Pancreas (tissue), 10 donors: Measurements from ENCODE around the gene ACP4. TPM values are rescaled to one million over a fixed set of nuclear protein-coding genes. Genes with fewer than 3 reads are reported as not detected.
A peak's percentile ranks its signal among the peaks of the same experiment; 100 is the strongest.

ENCODE experiments used
- ATAC-seq, 4 donors: fragments of 200-7000 bp; cut with Tn5 transposase; one replicate each; pipeline versions ENCODE4 v1.8.0 to v1.9.1; 2020; ENCODE audit warnings: mild to moderate bottlenecking in 4 of 4, moderate library complexity in 4 of 4
- DNase-seq, 6 donors: peaks; one replicate each; pipeline ENCODE4 v3.0.0-alpha.2; 2020
- FAIRE-seq: peaks from 2 replicates; lab custom pipeline; 2012; peaks lifted over from hg19 to GRCh38; lab: Jason Lieb, UNC
- H3K27ac ChIP-seq, 4 donors: fragments of 200-600 bp; sonication (generic); 1 replicate in 3 of 4; 2 replicates in 1 of 4; pipeline versions ENCODE4 v1.5.0 to v1.8.0; 2020
- H3K27me3 ChIP-seq, 4 donors: fragments of 200-600 bp; one replicate each; pipeline ENCODE4 v1.8.0; 2021
- H3K36me3 ChIP-seq, 3 donors: fragments of 200-600 bp; sonication (generic) in 1 of 3; one replicate each; pipeline versions ENCODE4 v1.5.0 to v1.8.0; 2020 to 2021
- H3K4me1 ChIP-seq, 3 donors: fragments of 200-600 bp; one replicate each; pipeline ENCODE4 v1.8.0; 2021
- H3K4me3 ChIP-seq, 4 donors: fragments of 200-600 bp; sonication (generic) in 2 of 4; one replicate each; pipeline versions ENCODE4 v1.5.0 to v1.8.0; 2020 to 2021
- H3K9me3 ChIP-seq, 4 donors: fragments of 200-600 bp; one replicate each; pipeline ENCODE4 v1.8.0; 2021
- CTCF ChIP-seq, 4 donors: fragments of 200-600 bp; sonication (generic) in 3 of 4; IDR thresholded peaks; one replicate each; pipeline versions ENCODE4 v1.5.0 to v1.8.0; 2021; ENCODE audit warnings: antibody characterized with exemption in 4 of 4
- WGBS, 2 donors: extraction: QIAGEN DNeasy Blood & Tissue Kit; methylation state at CpG; one replicate each; pipeline ENCODE4 v1.1.7; 2013; 5-methylcytosine and 5-hydroxymethylcytosine counted together
- intact Hi-C, 3 donors: fragments of 100-400 bp; cut with DNase I; formaldehyde crosslinking; loops; one replicate each; pipeline versions ENCODE4 v1.11.1 to v1.14.2; 2022
- polyA plus RNA-seq, 2 donors: library from polyadenylated mRNA; stranded (reverse); fragments of 200-250 nt; gene quantifications; one replicate each; pipeline ENCODE4 v1.2.3, GENCODE V29; 2013
- total RNA-seq, 6 donors: library from RNA; stranded (reverse); fragmentation: NEBNext Ultra II Directional in 4 of 6; extraction: Animal tissue kit (Norgen Biotek cat#: 25700) in 4 of 6; gene quantifications; one replicate each; pipeline versions ENCODE4 v1.2.1 to v1.2.4, GENCODE V29; 2021 to 2023
- donor health status: healthy with polysubstance abuse.
- donor health status: DM: no; HTN: no; CAD: no; lungs with moderate emphysema.
- donor health status: DM: no; HTN: no; CAD: no.
- donor health status: control.
- donor health status: control.
- donor health status: Bipolar disorder and iron deficiency.
- donor health status: DM: yes; HTN: yes; CAD: no.
- donor health status: DM: no; HTN: no; CAD: no.
- donor health status: DM: no; HTN: no; CAD: no.
- donor health status: DM: yes; HTN: yes; CAD: no.

Gene ACP4
- total and polyA plus RNA-seq, 8 donors = not detected

DNA sequence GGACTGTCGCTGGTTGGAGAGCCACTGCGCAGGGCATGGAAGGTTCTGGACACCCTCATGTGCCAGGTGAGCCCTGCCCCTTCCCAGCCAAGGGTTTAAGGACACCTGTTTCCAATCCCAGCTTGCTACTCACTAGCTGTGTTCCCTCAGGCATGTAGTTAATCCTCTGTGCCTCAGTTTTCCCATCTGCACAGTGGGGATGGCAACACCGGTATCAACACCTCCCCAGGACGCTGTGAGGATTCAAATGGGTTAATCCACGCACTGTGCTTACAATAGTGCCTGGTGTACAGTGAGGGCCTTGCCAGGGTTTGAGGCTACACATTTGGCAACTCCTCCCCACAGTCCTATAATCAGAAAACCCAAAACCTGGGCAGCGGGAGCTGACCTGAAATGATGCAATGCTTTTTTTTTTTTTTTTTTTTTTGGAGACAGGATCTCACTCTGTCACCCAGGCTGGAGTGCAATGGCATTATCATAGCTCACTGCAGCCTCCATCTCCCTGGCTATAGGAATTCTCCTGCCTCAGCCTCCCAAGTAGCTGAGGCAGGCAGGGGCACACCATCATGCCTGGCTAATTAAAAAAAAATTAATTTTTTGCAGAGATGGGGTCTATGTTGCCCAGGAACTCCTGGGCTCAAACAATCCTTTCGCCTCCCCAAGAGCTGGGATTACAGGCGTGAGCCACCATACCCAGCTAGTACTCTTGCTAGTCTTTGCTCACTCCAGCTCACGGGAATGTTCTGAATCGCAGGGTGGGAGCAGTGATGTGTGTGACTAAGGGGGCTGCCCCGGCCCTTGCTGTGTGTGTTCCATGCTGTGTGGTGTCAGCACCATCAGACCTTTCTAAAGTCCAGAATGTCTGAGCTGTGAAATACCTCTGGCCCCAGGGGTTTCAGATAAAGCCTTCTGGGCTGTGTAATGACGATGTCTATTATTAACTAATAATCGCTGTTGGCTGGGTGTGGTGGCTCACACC, 2.3 kb downstream of the ACP4 start:
- no peak for TF ChIP-seq CTCF (IDR thresholded peaks at IDR 0.05)
- FAIRE-seq = no peak
- DNase-seq = no peak
- Histone ChIP-seq H3K9me3 (no peaks in the 10 kb centered on the region), H3K27me3 (no peaks in the 10 kb centered on the region), H3K4me1 (no peaks in the 10 kb centered on the region), H3K4me3 (no peak overlapping the region), H3K36me3 (peaks cover 0 to 9% (median 6%) of the 10 kb centered on the region in 3 donors), H3K27ac (no peak overlapping the region)
- intact Hi-C loops = no loop called here
- ATAC-seq = no peak
- 76 to 83% methylated on average over 13 of the region's 13 CpGs for WGBS, 2 donors

DNA sequence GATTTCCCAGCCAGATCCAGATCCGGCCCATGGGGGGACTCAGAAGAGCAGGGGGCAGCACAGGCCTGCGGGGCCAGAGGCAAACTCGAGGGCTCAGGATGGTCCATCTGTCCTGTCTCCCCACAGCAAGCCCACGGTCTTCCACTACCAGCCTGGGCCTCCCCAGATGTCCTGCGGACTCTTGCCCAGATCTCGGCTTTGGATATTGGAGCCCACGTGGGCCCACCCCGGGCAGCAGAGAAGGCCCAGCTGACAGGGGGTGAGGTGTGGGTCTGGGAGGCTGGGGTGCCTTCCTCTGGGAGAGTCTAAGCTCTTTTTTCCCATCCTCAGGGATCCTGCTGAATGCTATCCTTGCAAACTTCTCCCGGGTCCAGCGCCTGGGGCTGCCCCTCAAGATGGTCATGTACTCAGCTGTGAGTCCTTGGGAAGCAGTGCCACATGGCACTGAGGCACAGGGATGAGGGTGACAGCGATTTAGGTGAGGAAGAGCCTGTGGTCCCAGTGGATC, 3.4 kb downstream of the ACP4 start:
- FAIRE-seq = no peak
- Histone ChIP-seq H3K36me3 (peaks cover 0 to 19% (median 14%) of the 10 kb centered on the region in 3 donors), H3K27me3 (no peaks in the 10 kb centered on the region), H3K27ac (no peak overlapping the region), H3K4me1 (no peaks in the 10 kb centered on the region), H3K4me3 (no peak overlapping the region), H3K9me3 (no peaks in the 10 kb centered on the region)
- 61 to 64% methylated on average over 11 of the region's 11 CpGs for WGBS, 2 donors
- ATAC-seq = peak in 1 of 4 donors; percentile 3
- intact Hi-C loops = no loop called here
- TF ChIP-seq CTCF (IDR thresholded peaks at IDR 0.05) = no peak
- no peak for DNase-seq

DNA sequence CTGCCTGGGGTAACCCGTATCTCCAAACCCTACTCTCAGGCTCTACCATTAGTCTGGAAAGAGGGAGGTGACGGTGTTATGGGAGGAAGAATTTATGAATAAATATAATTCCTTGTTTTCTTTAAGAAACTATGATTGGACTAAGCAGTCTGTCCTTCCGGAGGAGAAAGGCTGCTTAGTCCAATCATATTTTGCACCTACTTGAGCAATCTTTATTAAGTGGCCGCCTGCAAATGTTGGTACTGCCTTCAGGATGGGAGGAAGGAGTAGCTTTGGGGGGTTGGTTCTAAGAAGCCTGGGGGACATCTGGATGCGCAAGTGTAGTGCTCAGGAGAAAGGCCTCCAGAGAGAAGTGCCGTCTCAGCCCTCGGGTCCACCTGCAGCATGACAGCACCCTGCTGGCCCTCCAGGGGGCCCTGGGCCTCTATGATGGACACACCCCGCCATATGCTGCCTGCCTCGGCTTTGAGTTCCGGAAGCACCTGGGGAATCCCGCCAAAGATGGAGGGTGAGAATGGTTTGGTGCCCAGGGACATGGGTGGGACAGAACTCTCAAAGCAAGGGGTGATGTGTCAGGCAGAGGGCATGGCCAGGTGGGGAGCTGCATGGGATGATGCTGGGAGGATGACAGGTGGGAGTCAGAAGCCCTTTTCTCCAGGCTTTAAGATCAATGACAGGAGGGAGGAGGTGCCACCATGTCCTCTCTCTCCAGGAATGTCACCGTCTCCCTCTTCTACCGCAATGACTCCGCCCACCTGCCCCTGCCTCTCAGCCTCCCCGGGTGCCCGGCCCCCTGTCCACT, 4.1 kb downstream of the ACP4 start:
- Histone ChIP-seq H3K9me3 (no peaks in the 10 kb centered on the region), H3K4me3 (no peak overlapping the region), H3K27ac (no peak overlapping the region), H3K36me3 (peaks cover 0 to 26% (median 16%) of the 10 kb centered on the region in 3 donors), H3K4me1 (no peaks in the 10 kb centered on the region), H3K27me3 (no peaks in the 10 kb centered on the region)
- peak in 4 of 6 donors; percentile 39 to 69 (median 46) for DNase-seq
- peak; percentile 46 to 83 (median 60) for ATAC-seq
- FAIRE-seq = no peak
- intact Hi-C loops = no loop called here
- WGBS, 2 donors = 12 to 20% methylated on average over 14 to 16 of the region's 16 CpGs
- TF ChIP-seq CTCF (IDR thresholded peaks at IDR 0.05) = no peak

GRCh38 chr19:50794876-50795663, 4.9 kb downstream of the ACP4 start:
- H3K27me3 ChIP-seq = no peaks in the 10 kb centered on the region
- FAIRE-seq (no peak), DNase-seq (peak in 3 of 6 donors; percentile 41 to 78 (median 53)), ATAC-seq (peak in 3 of 4 donors; percentile 19 to 61 (median 37))
- WGBS, 2 donors = 45 to 50% methylated on average over 18 of the region's 18 CpGs
- H3K9me3 ChIP-seq = no peaks in the 10 kb centered on the region
- H3K4me1 ChIP-seq = no peaks in the 10 kb centered on the region
- H3K36me3 ChIP-seq = peaks cover 0 to 26% (median 16%) of the 10 kb centered on the region in 3 donors
- intact Hi-C loops = no loop called here
- no peak overlapping the region for H3K27ac ChIP-seq
- H3K4me3 ChIP-seq = no peak overlapping the region
- TF ChIP-seq CTCF (IDR thresholded peaks at IDR 0.05) = no peak
